Bronchial epithelial cell (primary cell): Measurements from ENCODE around the gene CAMTA1. TPM values are rescaled to one million over a fixed set of nuclear protein-coding genes. Genes with fewer than 3 reads are reported as not detected.

Experiments used
- DNase-seq: peaks from one replicate; pipeline ENCODE4 v3.0.0-alpha.2; 2010; ENCODE audit warnings: low read depth
- FAIRE-seq: peaks from 2 replicates; lab custom pipeline; 2011; peaks lifted over from hg19 to GRCh38; lab: Jason Lieb, UNC
- H3K27me3 ChIP-seq: 2 replicates; pipeline ENCODE4 v1.5.1; 2011; ENCODE audit warnings: low read length; ENCODE audit not compliant: control insufficient read depth, insufficient read depth
- H3K36me3 ChIP-seq: 2 replicates; pipeline ENCODE4 v1.5.1; 2011; ENCODE audit warnings: low read length; ENCODE audit not compliant: control insufficient read depth, insufficient read depth
- H3K4me3 ChIP-seq: 2 replicates; pipeline ENCODE4 v1.5.1; 2011; ENCODE audit warnings: mild to moderate bottlenecking, low read depth, low read length, control low read depth
- total RNA-seq: library from RNA; depleted of rRNA; stranded (reverse); fragments of >200 nt; gene quantifications from 2 replicates; pipeline ENCODE4 v1.2.1, GENCODE V29; 2014
- TF ChIP-seq, protein P1 (sequence below): IDR thresholded peaks from 2 replicates; pipeline ENCODE4 v1.5.1; 2011; ENCODE audit warnings: mild to moderate bottlenecking, moderate library complexity, low read length, control low read depth, inconsistent platforms; ENCODE audit not compliant: insufficient read depth, severe bottlenecking

Gene CAMTA1
- total RNA-seq, 1 donor from 2014 or later, result 68.2 TPM

DNA sequence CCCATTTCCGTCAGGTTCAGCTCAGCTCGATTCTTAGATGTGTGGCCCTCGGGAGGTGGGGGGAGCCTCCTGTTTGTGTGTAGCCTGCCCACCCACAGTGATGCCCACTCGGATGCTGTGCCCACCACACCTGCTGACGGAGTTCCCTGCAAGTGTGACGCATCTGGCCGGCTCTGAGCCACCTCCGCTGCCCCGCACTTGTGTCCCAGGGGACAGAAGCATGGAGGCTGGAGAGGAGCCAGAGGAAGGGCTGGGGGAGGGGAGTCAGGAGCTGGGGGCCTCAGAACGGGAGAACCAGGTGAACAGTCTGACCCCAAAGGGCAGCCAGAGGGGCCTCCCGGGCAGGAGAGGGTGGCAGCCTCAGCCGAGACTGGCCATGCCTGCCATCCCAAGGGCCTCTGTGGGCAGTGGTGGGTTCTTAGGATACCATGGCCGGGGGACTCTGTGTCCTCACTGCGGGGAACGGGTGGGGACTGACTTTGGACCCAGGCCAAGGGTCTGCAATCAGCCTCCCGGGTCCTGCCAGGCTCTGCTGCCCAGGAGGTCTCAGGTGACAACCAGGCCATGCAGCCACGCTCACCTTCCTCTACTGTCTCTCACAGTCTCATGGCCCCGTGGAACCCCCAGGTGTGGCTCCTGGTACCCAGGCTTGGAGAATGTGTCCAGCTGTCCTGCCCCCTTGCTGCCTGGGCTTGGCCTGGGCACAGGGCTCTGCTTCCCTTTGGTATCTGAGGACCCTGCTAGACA is 718.6 kb downstream of the CAMTA1 start:
- FAIRE-seq, result no peak
- TF ChIP-seq, protein P1, sequence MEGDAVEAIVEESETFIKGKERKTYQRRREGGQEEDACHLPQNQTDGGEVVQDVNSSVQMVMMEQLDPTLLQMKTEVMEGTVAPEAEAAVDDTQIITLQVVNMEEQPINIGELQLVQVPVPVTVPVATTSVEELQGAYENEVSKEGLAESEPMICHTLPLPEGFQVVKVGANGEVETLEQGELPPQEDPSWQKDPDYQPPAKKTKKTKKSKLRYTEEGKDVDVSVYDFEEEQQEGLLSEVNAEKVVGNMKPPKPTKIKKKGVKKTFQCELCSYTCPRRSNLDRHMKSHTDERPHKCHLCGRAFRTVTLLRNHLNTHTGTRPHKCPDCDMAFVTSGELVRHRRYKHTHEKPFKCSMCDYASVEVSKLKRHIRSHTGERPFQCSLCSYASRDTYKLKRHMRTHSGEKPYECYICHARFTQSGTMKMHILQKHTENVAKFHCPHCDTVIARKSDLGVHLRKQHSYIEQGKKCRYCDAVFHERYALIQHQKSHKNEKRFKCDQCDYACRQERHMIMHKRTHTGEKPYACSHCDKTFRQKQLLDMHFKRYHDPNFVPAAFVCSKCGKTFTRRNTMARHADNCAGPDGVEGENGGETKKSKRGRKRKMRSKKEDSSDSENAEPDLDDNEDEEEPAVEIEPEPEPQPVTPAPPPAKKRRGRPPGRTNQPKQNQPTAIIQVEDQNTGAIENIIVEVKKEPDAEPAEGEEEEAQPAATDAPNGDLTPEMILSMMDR, result no peak
- Histone ChIP-seq H3K36me3 (no peaks in the 10 kb centered on the region), H3K4me3 (no peak overlapping the region), H3K27me3 (no peaks in the 10 kb centered on the region)
- no peak for DNase-seq

GRCh38 chr1:7504438-7504720 is 719.1 kb downstream of the CAMTA1 start:
- H3K4me3 ChIP-seq, result no peak overlapping the region
- DNase-seq (no peak), FAIRE-seq (no peak)
- TF ChIP-seq, protein P1, result no peak
- H3K36me3 ChIP-seq, result no peaks in the 10 kb centered on the region
- H3K27me3 ChIP-seq, result no peaks in the 10 kb centered on the region

GRCh38 chr1:7505094-7505770 is 720.0 kb downstream of the CAMTA1 start:
- H3K27me3 ChIP-seq, result no peaks in the 10 kb centered on the region
- FAIRE-seq (no peak), DNase-seq (no peak)
- H3K4me3 ChIP-seq, result no peak overlapping the region
- no peaks in the 10 kb centered on the region for H3K36me3 ChIP-seq
- TF ChIP-seq, protein P1, result no peak

- Histone ChIP-seq H3K27me3 (no peaks in the 10 kb centered on the region), H3K4me3 (no peak overlapping the region), H3K36me3 (no peaks in the 10 kb centered on the region)
- TF ChIP-seq, protein P1, result no peak
- DNase-seq (no peak), FAIRE-seq (no peak)
These were observed 720.7 kb downstream of the CAMTA1 start for GRCh38 chr1:7505771-7506453.

DNA sequence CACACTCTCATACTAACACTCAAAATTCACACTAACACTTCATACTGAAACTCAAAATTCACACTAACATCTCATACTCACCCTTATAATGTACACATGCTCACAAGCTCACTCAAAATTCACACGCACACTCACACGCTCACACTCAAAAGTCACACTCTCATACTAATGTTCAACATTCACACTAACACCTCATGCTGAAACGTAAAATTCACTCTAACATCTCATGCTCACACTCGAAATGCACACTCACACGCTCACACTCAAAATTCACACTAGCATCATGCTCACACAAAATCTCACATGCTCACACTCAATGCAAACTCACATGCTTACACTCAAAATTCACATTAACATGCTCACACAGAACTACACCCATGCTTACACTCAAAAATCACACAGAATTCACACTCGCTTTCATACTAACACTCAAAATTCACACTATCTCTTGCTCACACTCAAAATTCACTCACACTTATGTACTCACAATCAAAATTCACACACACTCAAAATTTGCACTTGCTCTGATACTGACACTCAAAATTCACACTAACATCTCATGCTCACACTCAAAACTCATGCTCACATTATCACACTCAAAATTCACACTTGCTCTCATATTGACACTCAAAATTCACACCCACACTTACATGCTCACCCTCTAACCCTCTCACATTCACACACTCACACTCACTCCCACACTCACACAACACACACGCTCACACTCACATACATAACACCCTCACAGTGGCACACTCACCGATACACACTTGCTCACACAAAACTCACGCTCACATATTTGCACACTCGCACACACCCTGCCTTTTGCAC is 721.4 kb downstream of the CAMTA1 start:
- Histone ChIP-seq H3K4me3 (no peak overlapping the region), H3K27me3 (no peaks in the 10 kb centered on the region), H3K36me3 (no peaks in the 10 kb centered on the region)
- FAIRE-seq (peak; percentile 32), DNase-seq (no peak)
- TF ChIP-seq, protein P1, result no peak
